BLaER1 (cell line): ENCODE results near the gene PTGES2.

Source experiments
- H3K27ac ChIP-seq: shearing (Covaris generic); formaldehyde crosslinking; 2 replicates; pipeline ENCODE4 v1.8.1; 2022
- H3K27me3 ChIP-seq: shearing (Covaris generic); formaldehyde crosslinking; 2 replicates; pipeline ENCODE4 v1.8.1; 2022
- H3K36me3 ChIP-seq: shearing (Covaris generic); formaldehyde crosslinking; 2 replicates; pipeline ENCODE4 v1.8.1; 2022
- H3K4me1 ChIP-seq: shearing (Covaris generic); formaldehyde crosslinking; 2 replicates; pipeline ENCODE4 v1.8.1; 2022
- H3K4me2 ChIP-seq: shearing (Covaris generic); formaldehyde crosslinking; 2 replicates; pipeline ENCODE4 v1.8.1; 2022
- H3K4me3 ChIP-seq: shearing (Covaris generic); formaldehyde crosslinking; 2 replicates; pipeline ENCODE4 v1.8.1; 2022
- H3K9ac ChIP-seq: shearing (Covaris generic); formaldehyde crosslinking; 2 replicates; pipeline ENCODE4 v1.8.1; 2022
- H3K9me3 ChIP-seq: shearing (Covaris generic); formaldehyde crosslinking; 2 replicates; pipeline ENCODE4 v1.8.1; 2022
- H4K20me1 ChIP-seq: shearing (Covaris generic); formaldehyde crosslinking; 2 replicates; pipeline ENCODE4 v1.8.1; 2022
- Cebpa-rat ChIP-seq: shearing (Covaris generic); IDR thresholded peaks from 2 replicates; pipeline ENCODE4 v1.8.1; 2022

PTGES2 gene

DNA sequence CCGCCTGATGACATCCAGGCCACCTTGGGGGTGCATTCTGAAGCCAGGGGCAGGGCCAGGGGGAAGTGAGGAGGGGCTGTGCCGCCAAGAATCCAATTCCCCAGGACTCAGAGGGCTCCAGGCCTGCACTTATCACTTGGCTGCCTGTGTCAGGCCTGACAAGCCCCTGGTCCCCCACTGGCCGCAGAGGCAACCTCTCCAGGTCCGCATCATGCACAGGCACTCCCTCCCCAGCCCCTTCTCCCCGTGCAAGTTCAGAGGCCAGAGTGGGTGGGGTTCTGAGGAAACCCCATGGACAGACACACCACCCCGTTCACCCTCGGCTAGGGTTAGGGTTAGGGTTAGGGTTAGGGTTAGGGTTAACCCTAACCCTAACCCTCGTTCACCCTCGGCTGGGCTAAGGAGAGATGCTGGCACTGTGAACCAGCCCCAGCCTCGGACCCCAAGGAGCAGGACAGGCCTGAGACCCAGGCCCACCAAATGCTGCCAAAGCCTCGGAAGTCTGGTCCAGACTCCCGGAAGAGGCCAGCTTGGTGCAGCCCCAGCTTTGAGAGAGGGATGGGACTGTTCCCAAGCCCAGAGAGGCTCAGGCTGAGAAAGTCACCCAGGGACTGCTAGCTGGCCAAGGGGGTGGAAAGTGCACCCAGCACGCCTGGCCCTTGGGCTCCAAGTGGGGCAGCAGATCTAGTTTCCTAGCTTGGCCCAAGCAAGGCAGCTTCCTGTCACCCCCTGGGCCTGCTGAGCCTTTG lies 26.6 kb upstream of the PTGES2 start:
- Histone ChIP-seq H3K4me2 (no peak overlapping the region), H3K4me3 (no peak overlapping the region), H3K27me3 (no peaks in the 10 kb centered on the region), H3K9ac (no peak overlapping the region), H3K4me1 (no peaks in the 10 kb centered on the region; the same call in 1 of the 2 replicates), H3K9me3 (no peaks in the 10 kb centered on the region), H3K27ac (no peak overlapping the region), H4K20me1 (no peaks in the 10 kb centered on the region), H3K36me3 (no peaks in the 10 kb centered on the region)
- TF ChIP-seq Cebpa-rat = no peak

DNA sequence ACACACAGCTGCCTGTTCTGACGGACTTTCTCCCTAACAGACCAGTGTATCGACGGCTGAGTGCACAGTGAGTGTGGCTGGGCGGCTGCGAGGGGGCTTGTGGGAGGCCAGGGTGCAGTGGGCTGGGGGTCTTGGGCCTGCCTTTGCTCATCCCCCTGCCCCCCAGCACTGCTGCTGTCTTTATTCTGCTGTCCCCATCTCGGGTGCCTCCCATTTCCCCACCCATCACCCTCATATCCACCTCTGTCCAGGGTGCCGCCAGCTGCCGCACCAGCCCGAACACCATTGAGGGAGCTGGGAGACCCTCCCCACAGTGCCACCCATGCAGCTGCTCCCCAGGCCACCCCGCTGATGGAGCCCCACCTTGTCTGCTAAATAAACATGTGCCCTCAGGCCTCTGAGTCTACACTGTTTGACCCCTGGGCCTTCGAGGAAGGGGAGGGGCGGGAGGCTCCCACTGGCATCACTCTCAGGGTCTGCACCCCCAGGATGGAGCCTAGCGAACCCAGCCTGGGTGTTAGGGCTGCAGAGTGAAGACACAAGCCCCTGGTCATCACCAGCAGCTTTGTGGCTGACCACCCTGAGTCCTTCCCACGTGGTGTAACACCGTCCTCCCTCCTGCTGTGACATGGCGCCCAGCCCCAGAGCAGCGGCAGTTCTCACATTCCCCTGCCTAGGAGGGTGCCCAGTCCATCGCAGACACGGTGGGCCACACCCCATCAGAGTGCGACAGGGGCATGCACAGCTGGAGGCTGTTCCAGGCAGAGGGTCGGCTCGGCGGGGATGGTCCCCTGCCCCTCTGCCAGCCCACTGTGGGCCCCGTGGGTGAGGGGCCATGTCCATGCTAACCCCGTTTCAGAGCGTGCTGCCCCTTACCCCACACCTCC lies 25.8 kb upstream of the PTGES2 start:
- H3K9ac ChIP-seq = no peak overlapping the region
- H3K9me3 ChIP-seq = no peaks in the 10 kb centered on the region
- H3K36me3 ChIP-seq = no peaks in the 10 kb centered on the region
- H3K4me2 ChIP-seq = no peak overlapping the region
- no peaks in the 10 kb centered on the region for H3K4me1 ChIP-seq
- no peak overlapping the region for H3K4me3 ChIP-seq
- no peak for TF ChIP-seq Cebpa-rat
- no peak overlapping the region for H3K27ac ChIP-seq
- H3K27me3 ChIP-seq = no peaks in the 10 kb centered on the region
- no peaks in the 10 kb centered on the region for H4K20me1 ChIP-seq

DNA sequence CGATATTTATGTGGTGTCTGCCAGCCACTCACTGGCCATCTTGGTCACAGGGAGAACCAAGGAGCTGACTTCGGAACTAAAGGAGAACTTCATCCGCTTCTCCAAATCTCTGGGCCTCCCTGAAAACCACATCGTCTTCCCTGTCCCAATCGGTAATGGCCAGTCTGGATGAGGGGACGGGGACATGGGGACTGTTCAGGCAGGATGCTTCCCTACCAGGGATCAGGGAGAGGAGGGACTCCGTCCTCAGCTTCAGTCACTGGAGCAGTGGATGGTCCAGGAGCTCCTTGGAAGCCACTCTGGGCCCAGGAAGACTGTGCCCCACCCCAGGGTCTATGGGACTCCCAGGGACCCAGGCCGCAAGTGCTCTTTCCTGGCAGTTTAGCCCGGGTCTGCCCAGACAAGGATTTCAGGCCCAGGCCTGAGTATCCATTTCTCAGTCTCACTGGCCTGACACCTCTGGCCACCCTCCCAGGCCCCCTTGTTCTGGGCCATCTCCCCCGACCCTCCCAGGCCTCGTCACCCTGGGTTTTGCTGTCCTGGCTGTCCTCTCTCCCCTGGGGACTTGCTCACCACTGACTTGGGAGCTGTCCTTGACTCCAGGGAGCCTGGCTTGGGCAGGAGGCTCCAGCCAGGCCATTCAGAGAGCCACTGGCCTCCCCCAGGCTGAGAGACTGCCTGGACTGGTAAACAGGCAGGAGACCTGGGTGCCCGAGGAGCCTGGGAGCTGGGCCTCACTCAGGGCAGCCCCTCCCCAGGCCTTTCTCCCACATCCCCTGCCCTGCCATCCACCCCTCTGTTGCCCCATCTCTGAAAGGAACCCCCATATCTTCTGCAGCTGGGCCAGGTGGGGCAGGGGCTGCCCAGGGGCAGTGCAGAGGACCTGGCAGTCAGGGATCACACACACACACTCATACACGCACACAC lies 24.9 kb upstream of the PTGES2 start:
- Histone ChIP-seq H4K20me1 (no peaks in the 10 kb centered on the region), H3K27ac (no peak overlapping the region), H3K4me3 (no peak overlapping the region), H3K9me3 (no peaks in the 10 kb centered on the region), H3K4me2 (no peak overlapping the region), H3K4me1 (no peaks in the 10 kb centered on the region), H3K36me3 (no peaks in the 10 kb centered on the region), H3K27me3 (no peaks in the 10 kb centered on the region), H3K9ac (no peak overlapping the region)
- no peak for TF ChIP-seq Cebpa-rat

DNA sequence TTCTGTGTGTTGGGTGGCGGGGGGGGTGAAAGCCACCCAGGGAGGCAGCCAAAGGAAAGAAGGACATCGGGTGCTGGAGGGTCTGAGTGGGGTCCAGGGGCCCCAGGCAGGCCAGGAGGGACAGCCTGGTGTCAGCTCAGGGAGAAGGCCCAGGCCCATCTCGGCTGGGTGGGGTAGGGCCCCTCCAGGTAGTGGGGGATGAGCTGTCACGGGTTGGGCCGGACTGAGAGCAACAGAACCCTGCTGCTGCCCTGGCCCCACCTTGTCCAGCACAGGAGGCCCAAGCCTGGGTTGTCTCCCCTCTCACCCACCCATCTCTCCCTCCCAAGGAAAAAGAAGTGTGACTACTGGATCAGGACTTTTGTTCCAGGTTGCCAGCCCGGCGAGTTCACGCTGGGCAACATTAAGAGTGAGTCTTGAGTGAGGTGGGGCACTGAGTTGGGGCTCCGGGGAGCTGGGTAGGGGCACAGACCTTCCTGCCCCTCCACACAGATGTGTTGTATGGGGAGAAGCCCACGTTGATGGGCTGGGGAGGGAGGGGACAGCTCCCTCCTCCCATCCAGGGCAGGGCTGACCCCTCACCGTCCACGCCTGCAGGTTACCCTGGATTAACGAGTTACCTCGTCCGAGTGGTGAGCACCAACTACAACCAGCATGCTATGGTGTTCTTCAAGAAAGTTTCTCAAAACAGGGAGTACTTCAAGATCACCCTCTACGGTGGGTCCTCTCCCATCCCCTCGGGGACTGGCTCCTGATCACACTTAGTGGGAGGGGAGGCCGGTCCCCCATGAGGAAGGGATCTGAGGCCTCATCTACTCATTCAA lies 24.0 kb upstream of the PTGES2 start:
- no peak overlapping the region for H3K4me2 ChIP-seq
- no peaks in the 10 kb centered on the region for H4K20me1 ChIP-seq
- no peak overlapping the region for H3K9ac ChIP-seq
- no peaks in the 10 kb centered on the region for H3K9me3 ChIP-seq
- no peak overlapping the region for H3K4me3 ChIP-seq
- H3K4me1 ChIP-seq = peaks cover 6% of the 10 kb centered on the region
- no peaks in the 10 kb centered on the region for H3K36me3 ChIP-seq
- H3K27ac ChIP-seq = no peak overlapping the region
- H3K27me3 ChIP-seq = no peaks in the 10 kb centered on the region
- TF ChIP-seq Cebpa-rat = no peak

DNA sequence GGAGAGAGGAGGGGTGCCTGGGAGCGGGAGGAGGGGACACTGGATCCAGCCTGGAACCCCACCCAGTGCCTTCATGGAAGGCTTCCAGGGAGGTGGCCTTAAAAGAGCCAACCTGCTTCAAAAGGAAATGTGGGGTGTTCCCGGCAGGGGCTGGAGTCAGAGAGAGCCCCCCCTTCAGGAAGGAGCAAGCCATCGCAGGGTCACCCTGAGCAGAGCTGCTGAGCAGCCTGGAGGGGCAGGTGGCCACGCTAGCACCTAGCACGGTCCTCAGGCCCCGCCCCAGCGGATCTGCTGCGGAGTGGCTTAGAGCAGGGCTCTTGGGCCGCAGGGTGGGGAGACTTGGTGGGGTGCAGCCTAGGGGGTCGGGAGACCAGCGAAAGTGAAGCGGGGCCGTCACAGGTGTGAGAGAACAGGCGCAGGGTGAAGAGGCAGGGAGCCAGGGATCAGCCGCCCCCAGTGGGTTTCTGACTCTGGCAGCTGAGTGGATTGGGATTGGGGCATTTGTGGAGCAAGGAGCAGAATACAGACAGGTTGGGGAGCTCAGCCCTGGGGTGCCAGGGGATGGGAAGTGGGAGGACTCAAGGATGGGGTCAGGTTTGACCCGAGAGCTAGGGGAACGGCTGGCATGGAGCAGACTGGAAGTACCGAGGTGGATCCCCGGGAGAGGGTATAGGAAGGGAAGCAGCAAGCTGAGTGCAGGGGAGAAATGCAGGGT lies 23.2 kb upstream of the PTGES2 start:
- Histone ChIP-seq H3K9ac (no peak overlapping the region), H3K27ac (no peak overlapping the region), H3K36me3 (no peaks in the 10 kb centered on the region), H3K4me1 (peaks cover 14% of the 10 kb centered on the region), H4K20me1 (no peaks in the 10 kb centered on the region), H3K4me3 (no peak overlapping the region), H3K9me3 (no peaks in the 10 kb centered on the region), H3K4me2 (no peak overlapping the region), H3K27me3 (no peaks in the 10 kb centered on the region)
- TF ChIP-seq Cebpa-rat = no peak

DNA sequence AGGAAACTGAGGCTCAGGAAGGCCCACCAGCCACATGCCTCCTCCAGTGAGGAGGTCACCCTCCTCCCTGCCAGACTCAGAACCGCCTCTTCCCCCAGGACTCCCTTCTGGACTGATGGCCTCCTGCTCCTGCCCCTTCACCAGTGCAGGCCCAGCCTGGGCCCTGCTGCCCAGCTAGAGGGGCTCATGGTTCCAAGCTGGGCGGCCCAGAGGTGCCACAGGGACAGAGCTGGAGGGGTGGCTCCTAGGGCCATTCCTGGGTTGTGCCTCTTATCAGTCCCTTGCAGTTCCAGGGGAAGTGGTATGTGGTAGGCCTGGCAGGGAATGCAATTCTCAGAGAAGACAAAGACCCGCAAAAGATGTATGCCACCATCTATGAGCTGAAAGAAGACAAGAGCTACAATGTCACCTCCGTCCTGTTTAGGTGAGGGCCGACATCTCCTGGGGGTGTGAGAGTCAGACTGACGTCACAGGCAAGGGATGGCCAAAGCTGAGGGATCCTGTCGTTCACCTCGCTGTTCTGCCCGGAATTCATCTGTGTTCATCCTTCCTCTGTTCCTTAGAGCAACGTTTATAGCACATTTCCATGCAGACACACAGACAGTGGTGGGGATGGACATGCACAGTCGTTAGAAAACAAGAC lies 22.5 kb upstream of the PTGES2 start:
- Histone ChIP-seq H3K36me3 (no peaks in the 10 kb centered on the region), H3K4me2 (no peak overlapping the region), H3K9me3 (no peaks in the 10 kb centered on the region), H3K27me3 (no peaks in the 10 kb centered on the region), H4K20me1 (no peaks in the 10 kb centered on the region), H3K4me1 (peaks cover 20% of the 10 kb centered on the region), H3K27ac (no peak overlapping the region), H3K4me3 (no peak overlapping the region), H3K9ac (no peak overlapping the region)
- TF ChIP-seq Cebpa-rat = no peak

DNA sequence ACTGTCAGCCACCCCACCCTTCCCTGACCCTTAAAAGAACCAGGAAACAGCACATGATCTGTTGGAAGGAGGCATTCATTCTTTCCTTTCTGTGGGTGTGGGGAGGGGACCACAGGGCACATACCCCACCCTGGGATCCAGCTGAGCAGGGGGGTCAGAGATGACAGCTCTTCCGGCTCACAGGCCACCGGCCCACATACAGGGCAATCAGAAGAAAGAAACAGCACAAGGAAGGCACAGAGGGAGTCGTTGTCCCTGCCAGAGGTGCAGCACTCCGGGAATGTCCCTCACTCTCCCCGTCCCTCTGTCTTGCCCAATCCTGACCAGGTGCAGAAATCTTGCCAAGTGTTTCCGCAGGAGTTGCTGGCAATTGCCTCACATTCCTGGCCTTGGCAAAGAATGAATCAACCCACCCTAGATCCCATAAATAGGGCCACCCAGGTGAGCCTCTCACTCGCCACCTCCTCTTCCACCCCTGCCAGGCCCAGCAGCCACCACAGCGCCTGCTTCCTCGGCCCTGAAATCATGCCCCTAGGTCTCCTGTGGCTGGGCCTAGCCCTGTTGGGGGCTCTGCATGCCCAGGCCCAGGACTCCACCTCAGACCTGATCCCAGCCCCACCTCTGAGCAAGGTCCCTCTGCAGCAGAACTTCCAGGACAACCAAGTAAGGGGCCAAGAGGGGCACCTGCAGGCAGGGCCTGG lies 21.6 kb upstream of the PTGES2 start, which contains the start of gene LCN2:
Gene LCN2 (plus strand): TSS at position 453 of the 701 bp plus-strand sequence. CDS start 73 bp downstream, at position 526.
- Histone ChIP-seq H3K36me3 (no peaks in the 10 kb centered on the region), H3K9ac (no peak within 1 kb of the TSS), H3K9me3 (no peaks in the 10 kb centered on the region), H3K27ac (no peak within 1 kb of the TSS), H3K4me1 (peaks cover 24% of the 10 kb centered on the region), H3K27me3 (no peaks in the 10 kb centered on the region), H4K20me1 (no peaks in the 10 kb centered on the region), H3K4me3 (no peak within 1 kb of the TSS), H3K4me2 (no peak within 1 kb of the TSS)
- no peak for TF ChIP-seq Cebpa-rat
